Kidney (tissue), 14 donors: ENCODE measurements around the gene PDK2. TPM values are rescaled to one million over a fixed set of nuclear protein-coding genes. Genes with fewer than 3 reads are reported as not detected.

Experiments used
- DNase-seq, 5 donors: peaks; one replicate each; pipeline ENCODE4 v3.0.0-alpha.2; 2013 to 2020
- FAIRE-seq: peaks from 2 replicates; lab custom pipeline; 2012; peaks lifted over from hg19 to GRCh38; lab: Jason Lieb, UNC
- H3K27ac ChIP-seq, 2 donors: one replicate each; pipeline ENCODE4 v1.7.0; 2013; ENCODE audit warnings: low read depth in 2 of 2, low read length in 2 of 2, inconsistent platforms in 1 of 2
- H3K27me3 ChIP-seq: one replicate; pipeline ENCODE4 v1.7.1; 2013; ENCODE audit warnings: low read length, inconsistent platforms; ENCODE audit not compliant: control insufficient read depth, insufficient read depth
- H3K36me3 ChIP-seq, 3 donors: one replicate each; pipeline versions ENCODE4 v1.7.0 to v1.7.1; 2013; ENCODE audit warnings: low read length in 3 of 3, control low read depth in 1 of 3, inconsistent platforms in 1 of 3; ENCODE audit not compliant: insufficient read depth in 3 of 3, control insufficient read depth in 2 of 3
- H3K4me1 ChIP-seq, 3 donors: one replicate each; pipeline versions ENCODE4 v1.7.0 to v1.7.1; 2013; ENCODE audit warnings: low read length in 3 of 3, inconsistent platforms in 1 of 3, low read depth in 1 of 3; ENCODE audit not compliant: control insufficient read depth in 2 of 3, insufficient read depth in 2 of 3
- H3K4me3 ChIP-seq, 3 donors: one replicate each; pipeline versions ENCODE4 v1.7.0 to v1.8.1; 2013; ENCODE audit warnings: low read length in 3 of 3, control low read depth in 1 of 3, inconsistent platforms in 1 of 3
- H3K9ac ChIP-seq, 3 donors: one replicate each; pipeline versions ENCODE4 v1.7.0 to v1.7.1; 2013; ENCODE audit warnings: low read length in 3 of 3, control low read depth in 1 of 3, inconsistent platforms in 1 of 3
- H3K9me3 ChIP-seq, 3 donors: one replicate each; pipeline versions ENCODE4 v1.7.0 to v1.7.1; 2013; ENCODE audit warnings: low read length in 3 of 3, control low read depth in 1 of 3, inconsistent platforms in 1 of 3; ENCODE audit not compliant: control insufficient read depth in 2 of 3, insufficient read depth in 1 of 3
- CTCF ChIP-seq: IDR thresholded peaks from 3 replicates; pipeline ENCODE4 v1.5.1; 2012; ENCODE audit warnings: mild to moderate bottlenecking, moderate library complexity, borderline replicate concordance; ENCODE audit not compliant: insufficient read depth; ENCODE audit errors: extremely low read depth
- intact Hi-C: fragments of 100-400 bp; cut with DNase I; formaldehyde crosslinking; loops from one replicate; pipeline ENCODE4 v1.11.1; 2022
- polyA plus RNA-seq: library from polyadenylated mRNA; stranded (reverse); fragments of 350-450 nt; fragmentation: Illumina TruSeq; extraction: RNeasy Lipid Tissue Mini Kit (QIAGEN cat#74804); gene quantifications from one replicate; pipeline ENCODE4 v1.2.3, GENCODE V29; 2014; ENCODE audit warnings: low read depth, low replicate concordance; ENCODE audit not compliant: insufficient read depth
- total RNA-seq: library from RNA; stranded (reverse); fragmentation: NEBNext Ultra II Directional; extraction: Animal tissue kit (Norgen Biotek cat#: 25700); gene quantifications from one replicate; pipeline ENCODE4 v1.2.1, GENCODE V29; 2021
- donor health status: control.
- donor health status: control.
- donor health status: control.
- donor health status: control.
- donor health status: control.
- donor health status: DM: yes; HTN: yes; CAD: no.
- donor health status: Normal renal cell carcinoma (clear cell type).

Gene PDK2
- total and polyA plus RNA-seq, 2 donors from 2014 or later, result 41.9 to 121 TPM

- H3K9me3 ChIP-seq, result no peaks in the 10 kb centered on the region
- intact Hi-C loops, result no loop called here
- no peak for FAIRE-seq
- no peak for DNase-seq
- no peak for TF ChIP-seq CTCF
- no peak overlapping the region for H3K27ac ChIP-seq
- no peaks in the 10 kb centered on the region for H3K27me3 ChIP-seq
- no peak overlapping the region for H3K9ac ChIP-seq
- H3K4me3 ChIP-seq, result no peak overlapping the region
- peaks cover 0 to 39% (median 33%) of the 10 kb centered on the region in 3 donors for H3K4me1 ChIP-seq
- H3K36me3 ChIP-seq, result peaks cover 2 to 67% (median 21%) of the 10 kb centered on the region in 3 donors
Observed at GRCh38 chr17:50103941-50104340, 8.8 kb downstream of the PDK2 start.

DNA sequence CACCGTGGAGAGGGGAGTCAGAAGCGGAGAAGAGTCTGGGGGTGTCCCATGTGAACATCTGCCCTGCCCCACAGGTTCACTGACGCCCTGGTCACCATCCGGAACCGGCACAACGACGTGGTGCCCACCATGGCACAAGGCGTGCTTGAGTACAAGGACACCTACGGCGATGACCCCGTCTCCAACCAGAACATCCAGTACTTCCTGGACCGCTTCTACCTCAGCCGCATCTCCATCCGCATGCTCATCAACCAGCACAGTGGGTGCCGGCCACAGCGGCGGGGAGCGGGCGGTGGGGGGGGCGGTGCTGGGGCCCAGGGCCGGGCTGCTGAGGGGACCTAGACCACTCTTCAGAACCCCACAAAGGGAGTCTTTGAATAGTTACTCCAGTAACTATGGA is 10.7 kb downstream of the PDK2 start:
- H3K27ac ChIP-seq, result no peak overlapping the region
- intact Hi-C loops, result no loop called here
- H3K36me3 ChIP-seq, result peaks cover 2 to 69% (median 21%) of the 10 kb centered on the region in 3 donors
- H3K9me3 ChIP-seq, result no peaks in the 10 kb centered on the region
- H3K4me1 ChIP-seq, result peaks cover 0 to 30% (median 24%) of the 10 kb centered on the region in 3 donors
- no peak overlapping the region for H3K4me3 ChIP-seq
- FAIRE-seq, result no peak
- DNase-seq, result peak in 1 of 5 donors; percentile 69
- no peak for TF ChIP-seq CTCF
- no peaks in the 10 kb centered on the region for H3K27me3 ChIP-seq
- H3K9ac ChIP-seq, result no peak overlapping the region

DNA sequence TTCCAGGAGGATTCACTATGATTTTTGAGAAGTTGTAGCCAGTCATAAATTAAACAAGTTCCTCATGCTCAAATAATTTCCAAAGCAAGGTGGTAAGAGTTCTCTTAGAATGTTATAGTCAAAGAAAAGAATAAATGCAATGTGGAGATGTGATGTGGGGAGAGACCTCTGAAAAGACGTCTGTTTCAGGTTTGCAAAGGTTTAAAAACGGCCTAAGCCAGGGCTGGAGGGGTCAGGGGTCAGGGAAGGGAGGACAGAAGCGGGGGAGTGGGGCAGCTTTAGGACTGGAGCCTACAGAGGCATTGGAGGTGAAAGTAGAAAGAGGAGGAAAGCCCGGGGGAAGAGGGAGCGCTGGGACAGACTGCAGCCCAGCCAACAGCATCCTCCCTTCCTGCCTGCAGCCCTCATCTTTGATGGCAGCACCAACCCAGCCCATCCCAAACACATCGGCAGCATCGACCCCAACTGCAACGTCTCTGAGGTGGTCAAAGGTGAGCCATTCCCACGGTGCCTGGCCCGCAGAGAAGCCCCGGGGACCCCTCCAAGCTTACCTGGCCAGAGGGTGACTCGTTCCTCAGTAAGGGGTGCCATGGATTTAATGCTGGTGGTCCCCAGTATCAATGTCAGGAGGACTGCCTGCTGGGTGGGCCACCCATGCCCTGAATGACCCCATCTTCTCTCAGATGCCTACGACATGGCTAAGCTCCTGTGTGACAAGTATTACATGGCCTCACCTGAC is 11.4 kb downstream of the PDK2 start:
- no peak overlapping the region for H3K27ac ChIP-seq
- peaks cover 0 to 31% (median 22%) of the 10 kb centered on the region in 3 donors for H3K4me1 ChIP-seq
- intact Hi-C loops, result no loop called here
- no peaks in the 10 kb centered on the region for H3K27me3 ChIP-seq
- no peaks in the 10 kb centered on the region for H3K9me3 ChIP-seq
- FAIRE-seq, result no peak
- H3K4me3 ChIP-seq, result no peak overlapping the region
- peak in 1 of 5 donors; percentile 40 for DNase-seq
- TF ChIP-seq CTCF, result no peak
- peaks cover 2 to 64% (median 24%) of the 10 kb centered on the region in 3 donors for H3K36me3 ChIP-seq
- H3K9ac ChIP-seq, result no peak overlapping the region
